Measurements from ENCODE around the gene SPPL2A. TPM values are rescaled to one million over a fixed set of nuclear protein-coding genes. Genes with fewer than 3 reads are reported as not detected.

SPPL2A gene
- total and polyA plus RNA-seq, 2 of the 13 experiments (the other 11 are each of a cell fraction or from before 2014, with no cell fraction given), result 80.5 to 105 TPM

DNA sequence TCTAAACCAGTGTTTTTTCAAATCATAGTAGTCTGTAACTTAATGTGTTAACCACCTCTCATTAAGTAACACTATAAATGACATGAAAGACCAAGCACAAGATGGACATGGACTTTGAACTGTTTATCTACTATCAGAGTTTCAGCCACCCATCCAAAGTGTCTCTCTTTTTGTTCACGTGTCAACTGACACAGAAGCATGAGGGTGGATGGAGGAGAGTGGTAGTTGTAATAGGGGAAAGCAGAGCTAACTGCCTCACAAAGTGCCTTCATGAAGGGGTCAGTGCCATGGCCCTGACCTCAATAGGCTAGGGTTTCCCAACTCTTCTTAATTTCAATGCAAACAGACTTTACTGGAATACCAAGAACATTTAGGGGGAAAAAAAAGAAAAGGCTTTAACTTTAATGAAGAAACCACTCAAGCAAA lies 46.8 kb downstream of the SPPL2A start (continued):
- TF ChIP-seq, protein P1, sequence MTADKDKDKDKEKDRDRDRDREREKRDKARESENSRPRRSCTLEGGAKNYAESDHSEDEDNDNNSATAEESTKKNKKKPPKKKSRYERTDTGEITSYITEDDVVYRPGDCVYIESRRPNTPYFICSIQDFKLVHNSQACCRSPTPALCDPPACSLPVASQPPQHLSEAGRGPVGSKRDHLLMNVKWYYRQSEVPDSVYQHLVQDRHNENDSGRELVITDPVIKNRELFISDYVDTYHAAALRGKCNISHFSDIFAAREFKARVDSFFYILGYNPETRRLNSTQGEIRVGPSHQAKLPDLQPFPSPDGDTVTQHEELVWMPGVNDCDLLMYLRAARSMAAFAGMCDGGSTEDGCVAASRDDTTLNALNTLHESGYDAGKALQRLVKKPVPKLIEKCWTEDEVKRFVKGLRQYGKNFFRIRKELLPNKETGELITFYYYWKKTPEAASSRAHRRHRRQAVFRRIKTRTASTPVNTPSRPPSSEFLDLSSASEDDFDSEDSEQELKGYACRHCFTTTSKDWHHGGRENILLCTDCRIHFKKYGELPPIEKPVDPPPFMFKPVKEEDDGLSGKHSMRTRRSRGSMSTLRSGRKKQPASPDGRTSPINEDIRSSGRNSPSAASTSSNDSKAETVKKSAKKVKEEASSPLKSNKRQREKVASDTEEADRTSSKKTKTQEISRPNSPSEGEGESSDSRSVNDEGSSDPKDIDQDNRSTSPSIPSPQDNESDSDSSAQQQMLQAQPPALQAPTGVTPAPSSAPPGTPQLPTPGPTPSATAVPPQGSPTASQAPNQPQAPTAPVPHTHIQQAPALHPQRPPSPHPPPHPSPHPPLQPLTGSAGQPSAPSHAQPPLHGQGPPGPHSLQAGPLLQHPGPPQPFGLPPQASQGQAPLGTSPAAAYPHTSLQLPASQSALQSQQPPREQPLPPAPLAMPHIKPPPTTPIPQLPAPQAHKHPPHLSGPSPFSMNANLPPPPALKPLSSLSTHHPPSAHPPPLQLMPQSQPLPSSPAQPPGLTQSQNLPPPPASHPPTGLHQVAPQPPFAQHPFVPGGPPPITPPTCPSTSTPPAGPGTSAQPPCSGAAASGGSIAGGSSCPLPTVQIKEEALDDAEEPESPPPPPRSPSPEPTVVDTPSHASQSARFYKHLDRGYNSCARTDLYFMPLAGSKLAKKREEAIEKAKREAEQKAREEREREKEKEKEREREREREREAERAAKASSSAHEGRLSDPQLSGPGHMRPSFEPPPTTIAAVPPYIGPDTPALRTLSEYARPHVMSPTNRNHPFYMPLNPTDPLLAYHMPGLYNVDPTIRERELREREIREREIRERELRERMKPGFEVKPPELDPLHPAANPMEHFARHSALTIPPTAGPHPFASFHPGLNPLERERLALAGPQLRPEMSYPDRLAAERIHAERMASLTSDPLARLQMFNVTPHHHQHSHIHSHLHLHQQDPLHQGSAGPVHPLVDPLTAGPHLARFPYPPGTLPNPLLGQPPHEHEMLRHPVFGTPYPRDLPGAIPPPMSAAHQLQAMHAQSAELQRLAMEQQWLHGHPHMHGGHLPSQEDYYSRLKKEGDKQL (CRISPR knock-in tag; IDR thresholded peaks at IDR 0.05; ENCODE audit: low read depth), result peak; percentile 46; the same call in 1 of the 2 replicates
- TF ChIP-seq ZNF816 (CRISPR knock-in tag; IDR thresholded peaks at IDR 0.05; ENCODE audit: borderline replicate concordance) (peak; percentile 60; the same call in 1 of the 2 replicates), PHF5A (CRISPR knock-in tag; IDR thresholded peaks at IDR 0.05; ENCODE audit: low read depth, unreplicated experiment) (peak; percentile 42), TEAD3 (CRISPR knock-in tag; optimal IDR thresholded peaks at IDR 0.05; ENCODE audit: borderline replicate concordance) (peak; percentile 65), ZNF878 (CRISPR knock-in tag; IDR thresholded peaks at IDR 0.05) (peak; percentile 66; the same call in 1 of the 2 replicates), NR2F6 (IDR thresholded peaks at IDR 0.05) (peak; percentile 97), NR2F6 (CRISPR knock-in tag; IDR thresholded peaks at IDR 0.05) (peak; percentile 97), FOXP1 (IDR thresholded peaks at IDR 0.05) (no peak), FOXP1 (CRISPR knock-in tag; IDR thresholded peaks at IDR 0.05) (peak; percentile 75), ISL2 (CRISPR knock-in tag; IDR thresholded peaks at IDR 0.05) (peak; percentile 93), ATRX (CRISPR knock-in tag; IDR thresholded peaks at IDR 0.05; ENCODE audit: borderline replicate concordance) (no peak), ZNF441 (CRISPR knock-in tag; IDR thresholded peaks at IDR 0.05; ENCODE audit: borderline replicate concordance) (no peak; the same call in 1 of the 2 replicates), ZFP1 (CRISPR knock-in tag; IDR thresholded peaks at IDR 0.05) (peak; percentile 77; the same call in 1 of the 2 replicates), NFE2 (CRISPR knock-in tag; IDR thresholded peaks at IDR 0.05) (no peak), SKI (IDR thresholded peaks at IDR 0.05; ENCODE audit: partially characterized antibody) (peak; percentile 54), SMAD3 (CRISPR knock-in tag; IDR thresholded peaks at IDR 0.05) (peak; percentile 75)
- TF ChIP-seq, protein P2, sequence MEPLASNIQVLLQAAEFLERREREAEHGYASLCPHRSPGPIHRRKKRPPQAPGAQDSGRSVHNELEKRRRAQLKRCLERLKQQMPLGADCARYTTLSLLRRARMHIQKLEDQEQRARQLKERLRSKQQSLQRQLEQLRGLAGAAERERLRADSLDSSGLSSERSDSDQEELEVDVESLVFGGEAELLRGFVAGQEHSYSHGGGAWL (CRISPR knock-in tag; IDR thresholded peaks at IDR 0.05), result no peak
- TF ChIP-seq, protein P3, sequence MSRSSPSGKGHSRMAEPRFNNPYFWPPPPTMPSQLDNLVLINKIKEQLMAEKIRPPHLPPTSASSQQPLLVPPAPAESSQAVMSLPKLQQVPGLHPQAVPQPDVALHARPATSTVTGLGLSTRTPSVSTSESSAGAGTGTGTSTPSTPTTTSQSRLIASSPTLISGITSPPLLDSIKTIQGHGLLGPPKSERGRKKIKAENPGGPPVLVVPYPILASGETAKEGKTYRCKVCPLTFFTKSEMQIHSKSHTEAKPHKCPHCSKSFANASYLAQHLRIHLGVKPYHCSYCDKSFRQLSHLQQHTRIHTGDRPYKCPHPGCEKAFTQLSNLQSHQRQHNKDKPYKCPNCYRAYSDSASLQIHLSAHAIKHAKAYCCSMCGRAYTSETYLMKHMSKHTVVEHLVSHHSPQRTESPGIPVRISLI (CRISPR knock-in tag; IDR thresholded peaks at IDR 0.05; ENCODE audit: borderline replicate concordance), result peak; percentile 71; the same call in 1 of the 2 replicates
- TF ChIP-seq, protein P4, sequence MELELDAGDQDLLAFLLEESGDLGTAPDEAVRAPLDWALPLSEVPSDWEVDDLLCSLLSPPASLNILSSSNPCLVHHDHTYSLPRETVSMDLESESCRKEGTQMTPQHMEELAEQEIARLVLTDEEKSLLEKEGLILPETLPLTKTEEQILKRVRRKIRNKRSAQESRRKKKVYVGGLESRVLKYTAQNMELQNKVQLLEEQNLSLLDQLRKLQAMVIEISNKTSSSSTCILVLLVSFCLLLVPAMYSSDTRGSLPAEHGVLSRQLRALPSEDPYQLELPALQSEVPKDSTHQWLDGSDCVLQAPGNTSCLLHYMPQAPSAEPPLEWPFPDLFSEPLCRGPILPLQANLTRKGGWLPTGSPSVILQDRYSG (CRISPR knock-in tag; IDR thresholded peaks at IDR 0.05), result 0 out of 2 replicates have a peak, but pooled peaks have one; percentile 32
- TF ChIP-seq, protein P5, sequence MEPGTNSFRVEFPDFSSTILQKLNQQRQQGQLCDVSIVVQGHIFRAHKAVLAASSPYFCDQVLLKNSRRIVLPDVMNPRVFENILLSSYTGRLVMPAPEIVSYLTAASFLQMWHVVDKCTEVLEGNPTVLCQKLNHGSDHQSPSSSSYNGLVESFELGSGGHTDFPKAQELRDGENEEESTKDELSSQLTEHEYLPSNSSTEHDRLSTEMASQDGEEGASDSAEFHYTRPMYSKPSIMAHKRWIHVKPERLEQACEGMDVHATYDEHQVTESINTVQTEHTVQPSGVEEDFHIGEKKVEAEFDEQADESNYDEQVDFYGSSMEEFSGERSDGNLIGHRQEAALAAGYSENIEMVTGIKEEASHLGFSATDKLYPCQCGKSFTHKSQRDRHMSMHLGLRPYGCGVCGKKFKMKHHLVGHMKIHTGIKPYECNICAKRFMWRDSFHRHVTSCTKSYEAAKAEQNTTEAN (CRISPR knock-in tag; conservative IDR thresholded peaks at IDR 0.05), result peak; percentile 79; the same call in 1 of the 2 replicates
- TF ChIP-seq, protein P6, sequence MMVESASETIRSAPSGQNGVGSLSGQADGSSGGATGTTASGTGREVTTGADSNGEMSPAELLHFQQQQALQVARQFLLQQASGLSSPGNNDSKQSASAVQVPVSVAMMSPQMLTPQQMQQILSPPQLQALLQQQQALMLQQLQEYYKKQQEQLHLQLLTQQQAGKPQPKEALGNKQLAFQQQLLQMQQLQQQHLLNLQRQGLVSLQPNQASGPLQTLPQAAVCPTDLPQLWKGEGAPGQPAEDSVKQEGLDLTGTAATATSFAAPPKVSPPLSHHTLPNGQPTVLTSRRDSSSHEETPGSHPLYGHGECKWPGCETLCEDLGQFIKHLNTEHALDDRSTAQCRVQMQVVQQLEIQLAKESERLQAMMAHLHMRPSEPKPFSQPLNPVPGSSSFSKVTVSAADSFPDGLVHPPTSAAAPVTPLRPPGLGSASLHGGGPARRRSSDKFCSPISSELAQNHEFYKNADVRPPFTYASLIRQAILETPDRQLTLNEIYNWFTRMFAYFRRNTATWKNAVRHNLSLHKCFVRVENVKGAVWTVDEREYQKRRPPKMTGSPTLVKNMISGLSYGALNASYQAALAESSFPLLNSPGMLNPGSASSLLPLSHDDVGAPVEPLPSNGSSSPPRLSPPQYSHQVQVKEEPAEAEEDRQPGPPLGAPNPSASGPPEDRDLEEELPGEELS (CRISPR knock-in tag; IDR thresholded peaks at IDR 0.05), result peak; percentile 74

Measured in HepG2 (cell line).